Superior temporal gyrus (tissue), 1 donor: ENCODE results near the gene DNAH8.

Experiments
- DNase-seq: peaks from one replicate; pipeline ENCODE4 v3.0.0-alpha.2; 2016; ENCODE audit errors: extremely low spot score

The DNAH8 gene

DNA sequence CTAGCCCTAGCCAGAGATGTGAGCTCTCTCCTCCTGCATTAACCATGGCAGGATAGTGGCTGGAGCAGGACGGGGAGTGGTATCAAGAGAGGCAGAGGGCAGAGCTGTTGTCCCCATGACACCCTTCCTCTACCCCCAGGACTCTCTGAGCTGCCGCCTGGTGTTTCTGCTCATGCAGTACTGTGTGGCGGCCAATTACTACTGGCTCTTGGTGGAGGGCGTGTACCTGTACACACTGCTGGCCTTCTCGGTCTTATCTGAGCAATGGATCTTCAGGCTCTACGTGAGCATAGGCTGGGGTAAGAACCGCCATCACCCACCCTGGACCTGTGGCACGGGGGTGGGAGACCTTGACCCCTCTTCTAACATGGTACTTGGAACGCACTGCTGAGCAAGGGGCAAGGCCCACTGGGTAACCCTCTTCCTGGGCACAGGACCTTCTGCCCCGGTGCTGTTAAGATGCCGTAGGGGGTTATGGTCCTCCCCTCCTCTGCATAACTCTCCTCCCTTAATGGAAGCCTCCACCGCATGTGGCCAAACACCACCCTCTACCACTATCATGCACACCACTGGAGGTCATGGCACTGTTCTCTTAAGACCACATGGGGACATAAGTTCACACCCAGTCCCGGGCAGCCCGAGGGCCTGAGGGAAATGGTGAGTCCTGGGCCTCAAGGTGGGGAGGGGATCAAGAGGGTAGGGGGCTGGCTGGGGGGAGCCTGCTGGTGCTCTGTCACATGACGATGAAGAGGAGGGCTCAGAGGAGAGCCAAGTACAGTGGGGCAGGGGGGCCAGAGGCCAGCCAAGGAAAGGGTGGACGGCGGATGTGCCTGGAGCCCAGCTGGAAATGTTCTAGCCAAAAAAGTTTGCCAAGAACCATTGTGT lies 358.6 kb downstream of the DNAH8 start:
- DNase-seq: no peak

DNA sequence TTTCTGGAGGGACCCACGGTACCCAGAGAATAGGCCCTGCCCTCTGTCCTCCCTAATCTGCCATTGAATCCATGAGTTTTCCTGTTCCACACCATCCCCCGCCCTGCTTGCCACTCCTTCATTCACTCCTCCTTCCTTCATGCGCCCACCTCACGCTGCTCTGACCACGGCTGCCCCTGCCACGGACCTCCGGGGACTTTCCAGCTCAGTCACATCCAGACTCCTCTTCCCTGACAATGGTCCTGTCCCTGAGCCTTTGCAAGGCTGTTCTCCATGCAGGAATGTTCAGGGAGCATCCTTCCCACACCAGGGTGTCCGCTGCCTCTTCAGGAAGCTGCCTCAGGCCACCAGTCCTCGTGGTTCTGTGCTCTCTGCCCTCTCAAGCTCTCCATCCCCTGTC lies 359.4 kb downstream of the DNAH8 start:
- no peak for DNase-seq

DNA sequence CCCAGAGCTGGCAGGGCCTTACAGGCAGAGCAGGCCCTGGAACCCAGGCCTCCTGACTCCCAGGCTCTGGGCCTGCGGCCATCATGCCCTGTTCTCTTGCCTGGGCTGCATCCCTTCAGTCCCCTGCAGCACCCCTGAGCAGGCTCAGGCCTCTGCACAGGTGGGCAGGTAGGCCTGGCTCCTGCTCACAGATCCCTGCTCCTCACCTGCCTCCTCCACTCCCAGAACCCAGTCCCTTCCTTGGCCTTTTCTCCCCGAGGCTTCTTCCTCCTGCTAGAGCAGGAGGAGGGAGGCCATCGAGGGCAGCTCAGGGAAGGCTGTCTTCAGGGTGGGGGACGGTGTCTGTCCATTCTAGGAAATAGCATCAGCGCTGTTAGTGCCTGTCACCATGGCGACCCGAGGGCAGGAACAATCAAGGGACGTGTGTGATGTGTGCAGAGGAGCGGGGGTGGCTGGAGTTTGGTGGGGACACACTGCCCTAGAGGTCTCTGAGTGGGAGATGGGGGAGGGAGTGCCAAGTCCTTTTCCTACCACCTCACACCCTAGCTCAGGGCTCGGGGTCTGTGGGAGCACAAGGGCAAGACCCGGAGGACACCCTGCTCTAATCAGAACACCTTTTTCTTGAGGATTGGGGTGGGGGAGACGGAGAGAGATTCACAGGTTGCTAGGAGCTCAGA lies 360.0 kb downstream of the DNAH8 start:
- DNase-seq: no peak

DNA sequence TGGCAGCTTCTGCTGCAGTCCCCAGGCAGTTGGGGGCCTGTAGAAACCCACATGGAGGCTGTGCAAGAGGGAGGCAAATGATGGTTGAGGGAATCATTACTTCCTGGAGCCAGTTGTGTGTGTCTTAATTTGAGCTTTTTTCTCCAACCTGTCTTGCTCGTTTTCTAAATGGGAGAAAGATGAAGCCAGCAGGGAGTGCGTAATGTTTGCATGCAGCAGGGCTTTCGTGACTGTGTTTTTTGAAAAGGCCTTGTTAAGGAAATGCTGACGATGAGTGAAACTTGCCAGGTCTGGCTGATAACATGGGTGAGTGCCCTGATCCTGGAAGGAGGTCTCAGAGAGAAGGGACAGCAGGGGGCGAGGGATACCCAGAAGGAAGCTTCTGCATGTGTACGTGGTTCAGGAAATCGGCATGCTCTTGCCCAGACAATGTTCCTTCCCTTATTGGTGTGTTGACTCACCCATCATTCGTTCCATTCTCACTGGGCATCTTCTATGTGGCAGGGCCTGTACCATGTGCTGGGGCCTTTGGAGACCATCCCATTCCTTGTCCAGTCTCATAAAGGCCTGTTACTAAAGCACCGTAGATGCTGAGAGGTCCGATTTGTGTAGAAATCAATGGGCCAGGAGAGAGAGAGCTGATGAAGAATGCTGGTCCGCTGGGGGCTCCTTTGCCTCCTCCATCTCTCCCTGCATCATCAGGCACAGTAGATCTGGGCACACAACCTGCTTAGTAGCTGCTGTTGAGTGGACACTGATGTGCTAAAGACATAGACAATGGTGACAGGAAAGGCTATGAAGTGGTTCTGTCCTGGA lies 360.9 kb downstream of the DNAH8 start:
- DNase-seq: no peak

DNA sequence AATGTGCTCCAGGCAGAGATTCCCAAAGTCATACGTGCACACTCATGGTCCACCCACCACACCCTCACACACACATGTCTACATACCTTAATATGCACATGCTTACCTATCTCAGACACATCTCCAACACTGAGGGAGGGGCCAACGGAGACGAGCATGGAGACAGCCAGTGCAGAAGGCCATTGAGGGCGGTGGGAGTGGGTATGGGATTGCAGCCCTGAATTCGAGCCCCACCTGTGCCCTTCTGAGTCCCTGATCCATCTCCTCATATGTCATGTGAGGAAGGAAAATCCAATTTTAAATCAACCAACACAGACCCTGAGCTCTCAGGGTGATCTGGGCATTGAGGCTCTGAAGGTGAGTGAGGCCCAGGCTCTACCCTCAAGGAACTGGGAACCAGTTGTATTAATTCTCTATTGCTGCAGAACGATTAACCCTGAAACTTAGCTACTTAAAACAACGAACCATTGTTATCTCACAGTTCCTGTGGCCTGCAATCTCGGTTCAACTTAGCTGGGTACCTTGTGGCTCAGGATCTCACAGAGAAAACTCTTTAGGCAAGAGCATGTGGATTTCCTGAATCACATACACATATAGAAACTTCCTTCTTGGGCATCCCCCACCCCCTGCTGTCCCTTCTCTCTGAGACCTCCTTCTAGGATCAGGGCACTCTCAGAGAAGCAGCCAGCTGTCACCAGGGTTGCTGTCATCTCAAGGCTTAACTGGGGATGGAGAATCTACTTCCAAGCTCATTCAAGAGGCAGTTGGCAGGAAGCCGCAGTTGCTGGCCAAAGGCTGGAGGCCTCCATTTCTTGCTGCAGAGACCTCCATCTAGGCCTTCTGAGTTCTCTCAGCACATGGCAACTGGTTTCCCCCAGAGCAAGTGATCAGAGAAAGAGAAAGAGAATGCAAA lies 361.8 kb downstream of the DNAH8 start:
- no peak for DNase-seq

DNA sequence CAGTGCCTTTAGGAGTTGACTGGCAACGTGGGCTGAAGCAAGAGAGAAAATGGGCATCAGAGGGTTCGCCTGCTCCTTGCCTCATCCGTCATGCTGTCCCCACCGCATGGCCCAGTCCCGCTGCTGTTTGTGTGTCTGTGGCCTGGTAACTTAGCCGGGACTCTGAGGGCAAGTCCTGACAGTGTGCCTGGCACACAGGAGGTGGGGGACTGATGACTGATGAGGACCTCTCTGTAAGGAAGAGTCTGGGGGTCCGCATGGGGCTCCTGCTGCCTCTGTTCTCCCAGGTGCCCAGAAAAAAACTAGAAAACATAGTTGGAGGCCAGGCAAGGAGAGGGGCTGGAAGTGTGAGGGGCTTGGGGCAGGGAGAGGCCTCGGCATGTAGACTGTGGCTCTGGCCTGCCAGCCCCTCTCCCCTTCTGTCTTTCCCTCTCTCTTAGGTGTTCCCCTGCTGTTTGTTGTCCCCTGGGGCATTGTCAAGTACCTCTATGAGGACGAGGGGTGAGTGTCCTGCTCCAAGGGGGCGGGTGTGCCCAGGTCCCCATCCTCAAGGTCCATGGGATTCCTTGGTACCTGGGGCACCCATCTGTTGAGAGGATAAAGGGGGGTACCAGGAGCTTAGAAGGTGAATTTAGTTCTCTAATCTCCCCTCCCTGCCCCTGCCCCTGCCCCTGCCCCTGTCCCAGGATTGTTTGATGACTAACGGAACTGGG lies 362.9 kb downstream of the DNAH8 start:
- DNase-seq: no peak

DNA sequence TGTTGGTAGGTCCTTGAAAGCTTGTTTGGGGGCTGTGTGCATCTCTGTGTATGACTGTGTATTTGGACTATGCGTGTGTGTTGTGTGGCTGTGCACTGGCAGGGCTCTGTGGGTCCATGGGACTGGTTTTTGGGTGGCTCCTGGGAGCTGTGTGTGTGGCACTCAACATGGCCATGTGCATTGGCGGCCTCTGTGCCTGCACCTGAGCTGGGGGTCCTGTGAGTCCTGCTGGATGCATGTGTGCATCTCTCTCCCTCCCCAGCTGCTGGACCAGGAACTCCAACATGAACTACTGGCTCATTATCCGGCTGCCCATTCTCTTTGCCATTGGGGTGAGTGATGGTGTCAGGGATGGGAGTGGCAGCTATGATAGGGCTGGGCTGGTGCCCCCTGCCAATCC lies 363.6 kb downstream of the DNAH8 start:
- DNase-seq: no peak

DNA sequence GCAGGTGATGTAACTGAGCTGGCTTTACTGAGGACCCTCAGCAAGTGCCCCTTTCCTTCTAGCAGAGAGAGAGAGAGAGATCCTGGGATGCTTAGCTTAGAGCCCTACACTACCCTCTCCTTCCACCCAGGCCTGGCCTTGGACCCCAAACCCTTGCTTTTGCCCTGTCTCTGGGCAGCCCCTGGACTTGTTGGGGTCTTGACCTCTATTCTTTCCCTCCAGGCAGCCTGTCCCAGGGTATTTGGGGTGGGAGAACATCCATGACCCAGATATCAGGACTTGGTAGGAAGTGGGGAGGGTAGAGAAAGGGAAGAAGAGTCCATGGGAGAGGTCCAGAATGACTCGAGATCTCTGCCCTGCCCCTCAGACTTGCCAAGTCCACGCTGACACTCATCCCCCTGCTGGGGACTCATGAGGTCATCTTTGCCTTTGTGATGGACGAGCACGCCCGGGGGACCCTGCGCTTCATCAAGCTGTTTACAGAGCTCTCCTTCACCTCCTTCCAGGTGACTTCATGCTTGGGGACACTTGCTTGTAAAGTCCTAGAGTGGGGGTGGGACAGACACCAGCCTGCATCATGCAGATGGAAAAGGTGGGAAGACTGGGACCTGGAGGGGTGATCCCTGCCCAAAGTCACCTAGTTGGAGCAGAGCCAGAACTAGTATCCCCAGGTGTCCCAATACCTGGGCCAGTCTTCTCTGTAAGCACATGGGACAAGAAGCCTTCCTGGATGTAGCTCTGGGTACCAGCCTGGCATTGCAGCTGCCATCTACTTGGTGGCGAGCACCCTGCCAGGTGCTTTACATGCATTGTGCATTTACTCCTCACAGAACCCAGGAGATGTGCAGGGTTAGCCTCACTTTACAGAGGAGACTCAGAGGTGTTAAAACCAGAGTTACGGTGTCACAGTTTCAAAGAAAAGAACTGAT lies 364.4 kb downstream of the DNAH8 start:
- DNase-seq: no peak
